ENCODE data around the gene DBP. TPM values are rescaled to one million over a fixed set of nuclear protein-coding genes. Genes with fewer than 3 reads are reported as not detected.
A peak's percentile ranks its signal among the peaks of the same experiment; 100 is the strongest.
"Not testable (repeated sequence)": the region's sequence is repeated elsewhere in the genome, so short reads cannot be mapped to it uniquely, and the experiment has no call there.

Gene DBP
- total and polyA plus RNA-seq, 8 donors, result 6.4 to 11.1 (median 9.5) TPM

- H3K4me3 ChIP-seq, result peak overlapping the region in 1 of 2 donors; percentile 64
- H3K9me3 ChIP-seq, result no peaks in the 10 kb centered on the region
- peak overlapping the region; percentile 91 to 94 for H3K27ac ChIP-seq
- H3K36me3 ChIP-seq, result peaks cover 0 to 18% of the 10 kb centered on the region in 2 donors
- intact Hi-C loops (cut with DNase I), result no loop called here
- TF ChIP-seq CTCF (IDR thresholded peaks at IDR 0.05), result no peak
- DNase-seq (no peak), ATAC-seq (no peak)
- H3K4me1 ChIP-seq, result peaks cover 26 to 77% of the 10 kb centered on the region in 2 donors
- H3K27me3 ChIP-seq, result no peaks in the 10 kb centered on the region
These were observed 3.8 kb downstream of the DBP start for GRCh38 chr19:48633148-48634035.

GRCh38 chr19:48632692-48633147 lies 4.5 kb downstream of the DBP start:
- DNase-seq (no peak), ATAC-seq (no peak)
- H3K27ac ChIP-seq, result peak overlapping the region in 1 of 2 donors; percentile 94
- H3K9me3 ChIP-seq, result no peaks in the 10 kb centered on the region
- H3K4me3 ChIP-seq, result no peak overlapping the region
- H3K27me3 ChIP-seq, result no peaks in the 10 kb centered on the region
- peaks cover 26 to 75% of the 10 kb centered on the region in 2 donors for H3K4me1 ChIP-seq
- intact Hi-C loops (cut with DNase I), result no loop called here
- H3K36me3 ChIP-seq, result peaks cover 0 to 24% of the 10 kb centered on the region in 2 donors
- no peak for TF ChIP-seq CTCF (IDR thresholded peaks at IDR 0.05)

- H3K27me3 ChIP-seq; intact Hi-C loops (cut with DNase I); DNase-seq; ATAC-seq; H3K4me3 ChIP-seq; H3K9me3 ChIP-seq: not testable (repeated sequence)
- peaks cover 0 to 25% of the 10 kb centered on the region in 2 donors for H3K36me3 ChIP-seq
- H3K27ac ChIP-seq, result peak overlapping the region; percentile 2 to 94
- H3K4me1 ChIP-seq, result peaks cover 26 to 75% of the 10 kb centered on the region in 2 donors
These were observed 4.9 kb downstream of the DBP start for GRCh38 chr19:48632286-48632685.

DNA sequence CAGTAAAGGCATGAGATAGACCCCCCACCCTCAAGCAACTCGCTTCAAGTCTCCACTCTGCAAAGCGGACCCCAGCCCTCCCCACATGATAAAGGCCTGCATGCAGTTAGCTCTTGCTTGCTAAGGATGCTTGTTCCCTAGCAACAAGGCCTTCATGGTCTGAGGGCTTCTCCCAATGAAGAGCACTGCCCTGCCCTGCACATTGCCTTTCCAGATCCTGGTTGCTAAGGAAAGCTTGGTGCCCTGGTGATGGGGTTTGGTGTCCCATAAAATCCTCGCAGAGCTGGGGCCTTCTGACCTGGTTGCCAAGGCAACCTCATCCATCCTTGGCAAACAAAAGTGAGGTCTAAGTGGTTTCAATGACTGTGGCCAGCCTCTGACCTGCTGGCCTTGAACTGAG lies 6.0 kb downstream of the DBP start:
- intact Hi-C loops (cut with DNase I), result no loop called here
- Histone ChIP-seq H3K27ac (peak overlapping the region; percentile 62 to 94), H3K27me3 (no peaks in the 10 kb centered on the region), H3K4me3 (no peak overlapping the region), H3K36me3 (peaks cover 0 to 36% of the 10 kb centered on the region in 2 donors), H3K9me3 (no peaks in the 10 kb centered on the region), H3K4me1 (peaks cover 26 to 66% of the 10 kb centered on the region in 2 donors)
- TF ChIP-seq CTCF (IDR thresholded peaks at IDR 0.05), result no peak
- DNase-seq (no peak), ATAC-seq (no peak)

GRCh38 chr19:48630296-48631063 lies 6.7 kb downstream of the DBP start:
- no peak for ATAC-seq

More at GRCh38 chr19:48630296-48631063, 6.7 kb downstream of the DBP start:
- intact Hi-C loops (cut with DNase I), result no loop called here
- peak in 3 of 4 donors; percentile 64 to 87 (median 71) for DNase-seq
- Histone ChIP-seq H3K4me3 (no peak overlapping the region), H3K9me3 (no peaks in the 10 kb centered on the region), H3K27me3 (no peaks in the 10 kb centered on the region), H3K27ac (peak overlapping the region; percentile 62 to 94), H3K36me3 (peaks cover 0 to 42% of the 10 kb centered on the region in 2 donors), H3K4me1 (peaks cover 26 to 58% of the 10 kb centered on the region in 2 donors)
- no peak for TF ChIP-seq CTCF (IDR thresholded peaks at IDR 0.05)
